Measurements from ENCODE around the gene C4BPB. TPM values are rescaled to one million over a fixed set of nuclear protein-coding genes. Genes with fewer than 3 reads are reported as not detected.

C4BPB gene
- total and polyA plus RNA-seq, 2 donors (not counting 1 experiment from before 2014, with no cell fraction given) = not detected

GRCh38 chr1:207102659-207103058 is 14.0 kb downstream of the C4BPB start:
- no peak for DNase-seq (ENCODE audit: low read depth in 2 of 2)
- H3K9me3 ChIP-seq (ENCODE audit: control insufficient read depth, insufficient read depth, low read depth, low read length) = no peaks in the 10 kb centered on the region
- H2AFZ ChIP-seq (ENCODE audit: low read length) = no peak overlapping the region
- no peaks in the 10 kb centered on the region for H3K79me2 ChIP-seq (ENCODE audit: control insufficient read depth, insufficient read depth, low read length)
- no peak overlapping the region for H3K4me2 ChIP-seq (ENCODE audit: extremely low read depth, insufficient read depth, low read length)
- no peaks in the 10 kb centered on the region for H3K36me3 ChIP-seq (ENCODE audit: control insufficient read depth, insufficient read depth, low read length)
- TF ChIP-seq, protein P1, sequence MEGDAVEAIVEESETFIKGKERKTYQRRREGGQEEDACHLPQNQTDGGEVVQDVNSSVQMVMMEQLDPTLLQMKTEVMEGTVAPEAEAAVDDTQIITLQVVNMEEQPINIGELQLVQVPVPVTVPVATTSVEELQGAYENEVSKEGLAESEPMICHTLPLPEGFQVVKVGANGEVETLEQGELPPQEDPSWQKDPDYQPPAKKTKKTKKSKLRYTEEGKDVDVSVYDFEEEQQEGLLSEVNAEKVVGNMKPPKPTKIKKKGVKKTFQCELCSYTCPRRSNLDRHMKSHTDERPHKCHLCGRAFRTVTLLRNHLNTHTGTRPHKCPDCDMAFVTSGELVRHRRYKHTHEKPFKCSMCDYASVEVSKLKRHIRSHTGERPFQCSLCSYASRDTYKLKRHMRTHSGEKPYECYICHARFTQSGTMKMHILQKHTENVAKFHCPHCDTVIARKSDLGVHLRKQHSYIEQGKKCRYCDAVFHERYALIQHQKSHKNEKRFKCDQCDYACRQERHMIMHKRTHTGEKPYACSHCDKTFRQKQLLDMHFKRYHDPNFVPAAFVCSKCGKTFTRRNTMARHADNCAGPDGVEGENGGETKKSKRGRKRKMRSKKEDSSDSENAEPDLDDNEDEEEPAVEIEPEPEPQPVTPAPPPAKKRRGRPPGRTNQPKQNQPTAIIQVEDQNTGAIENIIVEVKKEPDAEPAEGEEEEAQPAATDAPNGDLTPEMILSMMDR (conservative IDR thresholded peaks at IDR 0.05 in 1 of 2, IDR thresholded peaks at IDR 0.05 in 1 of 2; ENCODE audit: low read depth in 1 of 2, low read length in 2 of 2) = no peak
- no peak for TF ChIP-seq EZH2 (IDR thresholded peaks at IDR 0.05; ENCODE audit: low read length, missing control alignments)
- H3K4me3 ChIP-seq (replicated peaks in 1 of 4; ENCODE audit: control extremely low read depth in 1 of 4, insufficient read depth in 1 of 4, low read depth in 3 of 4, low read length in 4 of 4) = no peak overlapping the region
- H3K27me3 ChIP-seq (ENCODE audit: control insufficient read depth, insufficient read depth, low read length) = no peaks in the 10 kb centered on the region
- no peaks in the 10 kb centered on the region for H4K20me1 ChIP-seq (ENCODE audit: control insufficient read depth, extremely low read depth, insufficient read depth, low read length)
- H3K4me1 ChIP-seq (ENCODE audit: control insufficient read depth, extremely low read depth, insufficient read depth, low read length) = no peaks in the 10 kb centered on the region
- H3K27ac ChIP-seq (ENCODE audit: insufficient read depth, low read length) = no peak overlapping the region
- H3K9ac ChIP-seq (ENCODE audit: insufficient read depth, low read length) = no peak overlapping the region

DNA sequence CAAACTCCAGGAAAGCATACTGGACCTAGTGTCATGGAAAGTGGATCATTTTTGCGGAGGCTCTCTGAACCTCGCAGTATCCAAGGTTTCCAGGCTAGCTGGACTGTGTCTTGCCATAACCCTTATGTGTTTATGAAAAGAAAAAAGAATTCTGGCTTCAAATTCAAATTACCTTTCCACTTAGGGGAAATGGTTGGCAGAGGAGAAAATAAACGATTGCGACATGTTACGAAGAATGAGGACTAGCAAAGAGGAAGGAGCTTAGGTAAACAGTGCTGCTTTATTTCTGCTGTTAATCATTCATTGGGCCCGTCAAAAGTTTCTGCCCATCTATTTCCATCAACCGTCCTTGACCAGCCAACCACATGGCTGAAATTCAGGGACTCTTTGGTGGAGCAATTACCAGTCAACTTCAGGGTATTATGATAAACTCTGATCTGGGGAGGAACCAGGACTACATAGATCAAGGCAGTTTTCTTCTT is 15.3 kb downstream of the C4BPB start, which contains the start of gene C4BPA:
Gene C4BPA (plus strand): TSS at position 342 of the 482 bp plus-strand sequence. CDS start 8,793 bp downstream, outside the sequence.
- TF ChIP-seq EZH2 (IDR thresholded peaks at IDR 0.05; ENCODE audit: low read length, missing control alignments) = no peak
- TF ChIP-seq, protein P1 (conservative IDR thresholded peaks at IDR 0.05 in 1 of 2, IDR thresholded peaks at IDR 0.05 in 1 of 2; ENCODE audit: low read depth in 1 of 2, low read length in 2 of 2) = no peak
- Histone ChIP-seq H3K4me2 (ENCODE audit: extremely low read depth, insufficient read depth, low read length) (no peak within 1 kb of the TSS), H2AFZ (ENCODE audit: low read length) (no peak within 1 kb of the TSS), H3K36me3 (ENCODE audit: control insufficient read depth, insufficient read depth, low read length) (no peaks in the 10 kb centered on the region), H3K27ac (ENCODE audit: insufficient read depth, low read length) (no peak within 1 kb of the TSS), H3K79me2 (ENCODE audit: control insufficient read depth, insufficient read depth, low read length) (no peaks in the 10 kb centered on the region), H4K20me1 (ENCODE audit: control insufficient read depth, extremely low read depth, insufficient read depth, low read length) (no peaks in the 10 kb centered on the region), H3K4me3 (replicated peaks in 1 of 4; ENCODE audit: control extremely low read depth in 1 of 4, insufficient read depth in 1 of 4, low read depth in 3 of 4, low read length in 4 of 4) (no peak within 1 kb of the TSS), H3K27me3 (ENCODE audit: control insufficient read depth, insufficient read depth, low read length) (no peaks in the 10 kb centered on the region), H3K9me3 (ENCODE audit: control insufficient read depth, insufficient read depth, low read depth, low read length) (no peaks in the 10 kb centered on the region), H3K9ac (ENCODE audit: insufficient read depth, low read length) (no peak within 1 kb of the TSS), H3K4me1 (ENCODE audit: control insufficient read depth, extremely low read depth, insufficient read depth, low read length) (no peaks in the 10 kb centered on the region)
- DNase-seq (ENCODE audit: low read depth in 2 of 2) = no peak

DNA sequence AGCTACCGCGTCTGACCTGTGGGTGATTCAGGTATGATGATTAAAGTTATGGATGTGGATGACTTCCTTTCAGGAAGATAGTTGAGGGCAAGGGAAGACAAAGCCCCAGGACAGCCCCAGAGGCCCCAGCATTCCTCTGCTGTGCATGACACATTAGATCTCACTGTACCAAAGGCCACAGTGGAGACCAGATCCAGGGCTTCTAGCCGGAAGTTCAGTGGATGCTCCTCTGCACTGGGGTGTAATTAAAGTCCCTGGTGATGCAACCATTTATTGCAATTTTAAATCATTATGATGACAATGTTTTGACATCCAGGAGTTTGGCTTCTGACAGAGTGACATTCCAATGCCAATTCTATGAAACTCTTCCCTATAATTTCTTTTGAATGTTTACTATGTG is 20.3 kb downstream of the C4BPB start:
- no peaks in the 10 kb centered on the region for H3K36me3 ChIP-seq (ENCODE audit: control insufficient read depth, insufficient read depth, low read length)
- no peak overlapping the region for H3K4me3 ChIP-seq (replicated peaks in 1 of 4; ENCODE audit: control extremely low read depth in 1 of 4, insufficient read depth in 1 of 4, low read depth in 3 of 4, low read length in 4 of 4)
- no peaks in the 10 kb centered on the region for H4K20me1 ChIP-seq (ENCODE audit: control insufficient read depth, extremely low read depth, insufficient read depth, low read length)
- DNase-seq (ENCODE audit: low read depth in 2 of 2) = no peak
- no peak overlapping the region for H3K9ac ChIP-seq (ENCODE audit: insufficient read depth, low read length)
- no peaks in the 10 kb centered on the region for H3K4me1 ChIP-seq (ENCODE audit: control insufficient read depth, extremely low read depth, insufficient read depth, low read length)
- no peaks in the 10 kb centered on the region for H3K27me3 ChIP-seq (ENCODE audit: control insufficient read depth, insufficient read depth, low read length)
- H3K79me2 ChIP-seq (ENCODE audit: control insufficient read depth, insufficient read depth, low read length) = no peaks in the 10 kb centered on the region
- no peak overlapping the region for H3K27ac ChIP-seq (ENCODE audit: insufficient read depth, low read length)
- H2AFZ ChIP-seq (ENCODE audit: low read length) = no peak overlapping the region
- no peak overlapping the region for H3K4me2 ChIP-seq (ENCODE audit: extremely low read depth, insufficient read depth, low read length)
- TF ChIP-seq, protein P1 (conservative IDR thresholded peaks at IDR 0.05 in 1 of 2, IDR thresholded peaks at IDR 0.05 in 1 of 2; ENCODE audit: low read depth in 1 of 2, low read length in 2 of 2) = no peak
- TF ChIP-seq EZH2 (IDR thresholded peaks at IDR 0.05; ENCODE audit: low read length, missing control alignments) = no peak
- H3K9me3 ChIP-seq (ENCODE audit: control insufficient read depth, insufficient read depth, low read depth, low read length) = no peaks in the 10 kb centered on the region
